Measurements from ENCODE around the gene SMAD3.

Gene SMAD3

GRCh38 chr15:67125589-67126502, 60.4 kb downstream of the SMAD3 start:
- no peak for DNase-seq (ENCODE audit: low spot score)

GRCh38 chr15:67126551-67127330, 61.3 kb downstream of the SMAD3 start:
- no peak for DNase-seq (ENCODE audit: low spot score)

- DNase-seq (ENCODE audit: low spot score): no peak
Observed at GRCh38 chr15:67127331-67127664, 61.9 kb downstream of the SMAD3 start.

- DNase-seq (ENCODE audit: low spot score): no peak
Observed at GRCh38 chr15:67127965-67128364, 62.6 kb downstream of the SMAD3 start.

- no peak for DNase-seq (ENCODE audit: low spot score)
Observed at GRCh38 chr15:67130166-67130565, 64.8 kb downstream of the SMAD3 start.

GRCh38 chr15:67130673-67131601, 65.5 kb downstream of the SMAD3 start:
- no peak for DNase-seq (ENCODE audit: low spot score)

- no peak for DNase-seq (ENCODE audit: low spot score)
Observed at GRCh38 chr15:67132276-67132675, 66.9 kb downstream of the SMAD3 start.

GRCh38 chr15:67133026-67133425, 67.6 kb downstream of the SMAD3 start:
- no peak for DNase-seq (ENCODE audit: low spot score)

- DNase-seq (ENCODE audit: low spot score): no peak
Observed at GRCh38 chr15:67133738-67134066, 68.3 kb downstream of the SMAD3 start.

- no peak for DNase-seq (ENCODE audit: low spot score)
Observed at GRCh38 chr15:67134067-67134838, 68.9 kb downstream of the SMAD3 start.

- DNase-seq (ENCODE audit: low spot score): no peak
Observed at GRCh38 chr15:67134871-67135492, 69.6 kb downstream of the SMAD3 start.

GRCh38 chr15:67135494-67135893, 70.1 kb downstream of the SMAD3 start:
- no peak for DNase-seq (ENCODE audit: low spot score)

- DNase-seq (ENCODE audit: low spot score): no peak
Observed at GRCh38 chr15:67136802-67137201, 71.4 kb downstream of the SMAD3 start.

GRCh38 chr15:67137319-67137718, 71.9 kb downstream of the SMAD3 start:
- DNase-seq (ENCODE audit: low spot score): no peak

GRCh38 chr15:67137951-67138848, 72.8 kb downstream of the SMAD3 start:
- no peak for DNase-seq (ENCODE audit: low spot score)

GRCh38 chr15:67138891-67139855, 73.8 kb downstream of the SMAD3 start:
- no peak for DNase-seq (ENCODE audit: low spot score)

- no peak for DNase-seq (ENCODE audit: low spot score)
Observed at GRCh38 chr15:67140078-67140833, 74.9 kb downstream of the SMAD3 start.

All from putamen (tissue), 1 donor.